Upper lobe of left lung (tissue), 6 donors: Measurements from ENCODE around the gene SDF2L1. TPM values are rescaled to one million over a fixed set of nuclear protein-coding genes. Genes with fewer than 3 reads are reported as not detected.

Experiments
- ATAC-seq, 2 donors: fragments of 200-7000 bp; cut with Tn5 transposase; one replicate each; pipeline ENCODE4 v1.9.1; 2022; ENCODE audit warnings: mild to moderate bottlenecking in 2 of 2, moderate library complexity in 2 of 2; ENCODE audit not compliant: low FRiP score in 2 of 2
- DNase-seq, 2 donors: peaks; one replicate each; pipeline ENCODE4 v3.0.0-alpha.2; 2019 to 2020
- H3K27ac ChIP-seq, 4 donors: fragments of 200-600 bp; sonication (generic); one replicate each; pipeline ENCODE4 v1.5.1; 2016 to 2019
- H3K27me3 ChIP-seq, 4 donors: fragments of 200-600 bp; sonication (generic); one replicate each; pipeline ENCODE4 v1.5.1; 2017 to 2019
- H3K36me3 ChIP-seq, 4 donors: fragments of 200-600 bp; sonication (generic); one replicate each; pipeline ENCODE4 v1.5.1; 2016 to 2019
- H3K4me1 ChIP-seq, 4 donors: fragments of 200-600 bp; sonication (generic); one replicate each; pipeline ENCODE4 v1.5.1; 2018 to 2019
- H3K4me3 ChIP-seq, 4 donors: fragments of 200-600 bp; sonication (generic); one replicate each; pipeline ENCODE4 v1.5.1; 2017 to 2019; ENCODE audit warnings: mild to moderate bottlenecking in 2 of 4, moderate library complexity in 1 of 4
- H3K9me3 ChIP-seq, 4 donors: fragments of 200-600 bp; sonication (generic); one replicate each; pipeline ENCODE4 v1.5.1; 2018 to 2019
- CTCF ChIP-seq, 6 experiments: fragments of 450-650 bp in 4 of 6; fragments of 200-600 bp in 2 of 6; sonication (generic) in 2 of 6; IDR thresholded peaks; one replicate each; pipeline ENCODE4 v1.5.1; 2016 to 2019; ENCODE audit warnings: antibody characterized with exemption in 6 of 6
- EP300 ChIP-seq, 4 donors: sonication (generic); formaldehyde crosslinking; IDR thresholded peaks; one replicate each; pipeline ENCODE4 v1.5.1; 2017; ENCODE audit warnings: antibody characterized with exemption in 4 of 4, control low read depth in 2 of 4
- POLR2A ChIP-seq, 4 donors: fragments of 450-650 bp; IDR thresholded peaks; one replicate each; pipeline ENCODE4 v1.5.1; 2016 to 2017; ENCODE audit warnings: antibody characterized with exemption in 4 of 4, mild to moderate bottlenecking in 2 of 4
- POLR2AphosphoS5 ChIP-seq, 2 donors: sonication (generic); formaldehyde crosslinking; IDR thresholded peaks; one replicate each; pipeline ENCODE4 v1.5.1; 2017; ENCODE audit warnings: antibody characterized with exemption in 2 of 2
- WGBS, 2 donors: methylation state at CpG; one replicate each; pipeline ENCODE4 v1.1.5; 2017 to 2018; 5-methylcytosine and 5-hydroxymethylcytosine counted together
- total RNA-seq, 6 donors: library from RNA; depleted of rRNA in 4 of 6; stranded (reverse); fragments of >200 nt in 4 of 6; gene quantifications; one replicate each; pipeline versions ENCODE4 v1.1.0 to v1.2.1, GENCODE V29; 2016 to 2021
- donor health status: DM: no; HTN: no; CAD: no; lungs with moderate emphysema.
- donor health status: DM: no; HTN: yes; CAD: no; lungs with severe emphysema.

The SDF2L1 gene
- total RNA-seq, 6 donors from 2014 or later, result 3.1 to 73.1 (median 38.9) TPM

- Histone ChIP-seq H3K4me1 (peaks cover 9 to 24% (median 14%) of the 10 kb centered on the region in 4 donors), H3K27me3 (no peaks in the 10 kb centered on the region), H3K4me3 (no peak overlapping the region), H3K36me3 (peaks cover 0 to 4% (median 0%) of the 10 kb centered on the region in 4 donors), H3K27ac (no peak overlapping the region), H3K9me3 (no peaks in the 10 kb centered on the region)
- DNase-seq, result no peak
- no peak for ATAC-seq
- no peak for TF ChIP-seq POLR2AphosphoS5 (IDR thresholded peaks at IDR 0.05)
- 85 to 91% methylated on average over 4 of the region's 4 CpGs for WGBS, 2 donors
These were observed 11.1 kb upstream of the SDF2L1 start for GRCh38 chr22:21631025-21631424.

- peaks cover 9 to 24% (median 14%) of the 10 kb centered on the region in 4 donors for H3K4me1 ChIP-seq
- peaks cover 0 to 4% (median 0%) of the 10 kb centered on the region in 4 donors for H3K36me3 ChIP-seq
- WGBS, 2 donors, result 72 to 84% methylated on average over 20 to 26 of the region's 27 CpGs
- TF ChIP-seq EP300 (IDR thresholded peaks at IDR 0.05) (no peak), POLR2A (IDR thresholded peaks at IDR 0.05) (no peak), CTCF (IDR thresholded peaks at IDR 0.05) (no peak), POLR2AphosphoS5 (IDR thresholded peaks at IDR 0.05) (no peak)
- no peak for ATAC-seq
- DNase-seq, result no peak
- H3K27me3 ChIP-seq, result no peaks in the 10 kb centered on the region
- no peak within 1 kb of the TSS for H3K4me3 ChIP-seq
- no peak within 1 kb of the TSS for H3K27ac ChIP-seq
- H3K9me3 ChIP-seq, result no peaks in the 10 kb centered on the region
These were observed 9.7 kb upstream of the SDF2L1 start, which contains the start of gene CCDC116 for GRCh38 chr22:21632237-21632895. TSS of gene CCDC116 (plus strand) at chr22:21632760. CDS start at chr22:21633182, 422 bp downstream.

GRCh38 chr22:21632931-21633330 is 9.2 kb upstream of the SDF2L1 start:
- Histone ChIP-seq H3K36me3 (peaks cover 0 to 4% (median 0%) of the 10 kb centered on the region in 4 donors), H3K4me1 (peaks cover 9 to 22% (median 14%) of the 10 kb centered on the region in 4 donors), H3K9me3 (no peaks in the 10 kb centered on the region), H3K4me3 (no peak overlapping the region), H3K27me3 (no peaks in the 10 kb centered on the region), H3K27ac (no peak overlapping the region)
- ATAC-seq (no peak), DNase-seq (no peak)
- WGBS, 2 donors, result 92 to 99% methylated on average over 12 to 18 of the region's 18 CpGs
- TF ChIP-seq CTCF (IDR thresholded peaks at IDR 0.05) (no peak), POLR2AphosphoS5 (IDR thresholded peaks at IDR 0.05) (no peak), POLR2A (IDR thresholded peaks at IDR 0.05) (no peak), EP300 (IDR thresholded peaks at IDR 0.05) (no peak)

GRCh38 chr22:21633481-21633880 is 8.6 kb upstream of the SDF2L1 start:
- Histone ChIP-seq H3K27me3 (no peaks in the 10 kb centered on the region), H3K9me3 (no peaks in the 10 kb centered on the region), H3K4me1 (peaks cover 7 to 17% (median 10%) of the 10 kb centered on the region in 4 donors), H3K36me3 (peaks cover 0 to 2% (median 0%) of the 10 kb centered on the region in 4 donors), H3K4me3 (no peak overlapping the region), H3K27ac (no peak overlapping the region)
- ATAC-seq (no peak), DNase-seq (no peak)
- 85 to 94% methylated on average over 3 to 4 of the region's 4 CpGs for WGBS, 2 donors
- TF ChIP-seq EP300 (IDR thresholded peaks at IDR 0.05), result no peak
- no peak for TF ChIP-seq CTCF (IDR thresholded peaks at IDR 0.05)
- TF ChIP-seq POLR2A (IDR thresholded peaks at IDR 0.05), result no peak
- no peak for TF ChIP-seq POLR2AphosphoS5 (IDR thresholded peaks at IDR 0.05)

- DNase-seq, result no peak
- peaks cover under 1 to 11% (median 4%) of the 10 kb centered on the region in 4 donors for H3K4me1 ChIP-seq
- TF ChIP-seq POLR2A (IDR thresholded peaks at IDR 0.05) (no peak), POLR2AphosphoS5 (IDR thresholded peaks at IDR 0.05) (no peak), CTCF (IDR thresholded peaks at IDR 0.05) (no peak), EP300 (IDR thresholded peaks at IDR 0.05) (no peak)
- no peaks in the 10 kb centered on the region for H3K9me3 ChIP-seq
- no peak overlapping the region for H3K27ac ChIP-seq
- no peaks in the 10 kb centered on the region for H3K27me3 ChIP-seq
- H3K36me3 ChIP-seq, result no peaks in the 10 kb centered on the region
- no peak overlapping the region for H3K4me3 ChIP-seq
- no peak for ATAC-seq
- WGBS, 2 donors, result 93 to 95% methylated on average over 13 to 16 of the region's 16 CpGs
These were observed 8.0 kb upstream of the SDF2L1 start for GRCh38 chr22:21634081-21634480.
